Mesenchymal stem cell (in vitro differentiated cells and primary cell): ENCODE results near the gene DIP2B.
"Not testable (repeated sequence)": the region's sequence is repeated elsewhere in the genome, so short reads cannot be mapped to it uniquely, and the experiment has no call there.

Source experiments
- DNase-seq: peaks from one replicate; pipeline ENCODE4 v3.0.0-alpha.2; 2013
- H2AFZ ChIP-seq: one replicate; pipeline ENCODE4 v1.6.1; 2013; ENCODE audit warnings: low read depth, mild to moderate bottlenecking, control low read depth, inconsistent platforms, low read length, moderate library complexity
- H2AK5ac ChIP-seq: 2 replicates; pipeline ENCODE4 v1.6.1; 2013; ENCODE audit warnings: low read length, moderate library complexity, mild to moderate bottlenecking, inconsistent platforms; ENCODE audit not compliant: severe bottlenecking
- H2BK120ac ChIP-seq: one replicate; pipeline ENCODE4 v1.6.1; 2013; ENCODE audit warnings: low read depth, mild to moderate bottlenecking, inconsistent platforms, low read length, moderate library complexity
- H2BK12ac ChIP-seq, 2 experiments: one replicate each; pipeline ENCODE4 v1.6.1; 2013; ENCODE audit warnings: inconsistent platforms in 2 of 2, low read length in 2 of 2, mild to moderate bottlenecking in 2 of 2, moderate library complexity in 2 of 2, control low read depth in 1 of 2
- H2BK15ac ChIP-seq: one replicate; pipeline ENCODE4 v1.6.1; 2013; ENCODE audit warnings: mild to moderate bottlenecking, low read depth, inconsistent platforms; ENCODE audit not compliant: poor library complexity, severe bottlenecking
- H2BK5ac ChIP-seq: 2 replicates; pipeline ENCODE4 v1.6.1; 2013; ENCODE audit warnings: low read depth, mild to moderate bottlenecking, low read length, control low read depth, inconsistent platforms; ENCODE audit not compliant: poor library complexity, severe bottlenecking
- H3K14ac ChIP-seq, 2 experiments: one replicate each; pipeline ENCODE4 v1.6.1; 2013; ENCODE audit warnings: inconsistent platforms in 2 of 2, low read length in 2 of 2, control low read depth in 1 of 2, mild to moderate bottlenecking in 1 of 2, moderate library complexity in 1 of 2
- H3K18ac ChIP-seq, 2 experiments: one replicate each; pipeline ENCODE4 v1.6.1; 2013; ENCODE audit warnings: inconsistent platforms in 2 of 2, low read length in 2 of 2, control low read depth in 1 of 2, low read depth in 1 of 2, mild to moderate bottlenecking in 1 of 2
- H3K23ac ChIP-seq, 2 experiments: one replicate each; pipeline ENCODE4 v1.6.1; 2013; ENCODE audit warnings: inconsistent platforms in 2 of 2, low read length in 2 of 2, mild to moderate bottlenecking in 2 of 2, moderate library complexity in 2 of 2, control low read depth in 1 of 2
- H3K27ac ChIP-seq: 2 replicates; pipeline ENCODE4 v1.5.1; 2013; ENCODE audit warnings: mild to moderate bottlenecking, moderate library complexity, low read length, control low read depth, inconsistent platforms; ENCODE audit not compliant: poor library complexity, severe bottlenecking
- H3K27me3 ChIP-seq, 2 experiments: 2 replicates each; pipeline versions ENCODE4 v1.6.1 to v1.7.0; 2013; ENCODE audit warnings: low read length in 2 of 2, mild to moderate bottlenecking in 2 of 2, moderate library complexity in 2 of 2, control low read depth in 1 of 2, inconsistent platforms in 1 of 2; ENCODE audit not compliant: control insufficient read depth in 1 of 2, insufficient read depth in 1 of 2
- H3K36me3 ChIP-seq, 2 experiments: 2 replicates each; pipeline versions ENCODE4 v1.6.1 to v1.7.0; 2013; ENCODE audit warnings: low read length in 2 of 2, control low read depth in 1 of 2, inconsistent platforms in 1 of 2, low read depth in 1 of 2, mild to moderate bottlenecking in 1 of 2; ENCODE audit not compliant: insufficient read depth in 2 of 2, control insufficient read depth in 1 of 2
- H3K4ac ChIP-seq, 2 experiments: one replicate each; pipeline ENCODE4 v1.6.1; 2013; ENCODE audit warnings: inconsistent platforms in 2 of 2, low read length in 2 of 2, mild to moderate bottlenecking in 2 of 2, moderate library complexity in 2 of 2, control low read depth in 1 of 2, low read depth in 1 of 2
- H3K4me1 ChIP-seq: 2 replicates; pipeline ENCODE4 v1.6.1; 2013; ENCODE audit warnings: low read depth, low read length, control low read depth; ENCODE audit not compliant: control insufficient read depth, insufficient read depth
- H3K4me2 ChIP-seq: 2 replicates; pipeline ENCODE4 v1.6.1; 2013; ENCODE audit warnings: low read length, mild to moderate bottlenecking, inconsistent platforms; ENCODE audit not compliant: poor library complexity, severe bottlenecking
- H3K4me3 ChIP-seq, 2 experiments: 2 replicates each; pipeline versions ENCODE4 v1.5.1 to v1.7.0; 2013; ENCODE audit warnings: low read length in 2 of 2, mild to moderate bottlenecking in 2 of 2, control low read depth in 1 of 2, low read depth in 1 of 2; ENCODE audit not compliant: insufficient read depth in 1 of 2
- H3K79me1 ChIP-seq: replicated peaks from 2 replicates; pipeline ENCODE4 v1.6.1; 2013; ENCODE audit warnings: mild to moderate bottlenecking, control low read depth, low read length, inconsistent platforms; ENCODE audit not compliant: poor library complexity, severe bottlenecking
- H3K9ac ChIP-seq: 2 replicates; pipeline ENCODE4 v1.7.0; 2013; ENCODE audit warnings: mild to moderate bottlenecking, low read length, moderate library complexity
- H3K9me3 ChIP-seq: 2 replicates; pipeline ENCODE4 v1.7.0; 2013; ENCODE audit warnings: mild to moderate bottlenecking, low read length; ENCODE audit not compliant: control insufficient read depth
- H4K8ac ChIP-seq: one replicate; pipeline ENCODE4 v1.6.1; 2013; ENCODE audit warnings: inconsistent platforms, mild to moderate bottlenecking, low read length, moderate library complexity
- H4K91ac ChIP-seq: one replicate; pipeline ENCODE4 v1.6.1; 2013; ENCODE audit warnings: mild to moderate bottlenecking, low read length, inconsistent platforms
- WGBS: methylation state at CpG from one replicate; pipeline ENCODE4 v1.1.7; 2013; ENCODE audit warnings: mixed read lengths; 5-methylcytosine and 5-hydroxymethylcytosine counted together

DIP2B gene

GRCh38 chr12:50765095-50765911, 260.5 kb downstream of the DIP2B start:
- H3K4ac ChIP-seq, result peak overlapping the region in 1 of 2 experiments; percentile 91
- H2BK15ac ChIP-seq, result no peak overlapping the region
- DNase-seq, result peak; percentile 76
- H3K14ac ChIP-seq, result peak overlapping the region in 1 of 2 experiments; percentile 74
- H3K79me1 ChIP-seq, result peaks cover 13% of the 10 kb centered on the region
- H3K9me3 ChIP-seq, result no peaks in the 10 kb centered on the region
- H2BK12ac ChIP-seq, result no peak overlapping the region
- peak overlapping the region; percentile 97 for H3K9ac ChIP-seq
- no peak overlapping the region for H4K8ac ChIP-seq
- peaks cover 0 to 3% of the 10 kb centered on the region in 2 experiments for H3K36me3 ChIP-seq
- no peak overlapping the region for H2BK5ac ChIP-seq
- H3K4me2 ChIP-seq, result peak overlapping the region; percentile 97
- H2AFZ ChIP-seq, result no peak overlapping the region
- no peak overlapping the region for H2AK5ac ChIP-seq
- H4K91ac ChIP-seq, result no peak overlapping the region
- H2BK120ac ChIP-seq, result no peak overlapping the region
- no peak overlapping the region for H3K23ac ChIP-seq
- peak overlapping the region in 1 of 2 experiments; percentile 87 for H3K4me3 ChIP-seq
- peak overlapping the region; percentile 100 for H3K18ac ChIP-seq
- peaks cover 4% of the 10 kb centered on the region for H3K4me1 ChIP-seq
- H3K27ac ChIP-seq, result peak overlapping the region; percentile 41
- 24% methylated on average over 13 of the region's 13 CpGs for WGBS
- no peaks in the 10 kb centered on the region for H3K27me3 ChIP-seq

GRCh38 chr12:50768391-50768790, 263.6 kb downstream of the DIP2B start:
- no peaks in the 10 kb centered on the region for H3K9me3 ChIP-seq
- H2BK120ac ChIP-seq, result no peak overlapping the region
- WGBS, result 94% methylated on average over 2 of the region's 3 CpGs
- no peak overlapping the region for H2AFZ ChIP-seq
- H3K4me3 ChIP-seq, result no peak overlapping the region
- no peak overlapping the region for H3K27ac ChIP-seq
- DNase-seq, result no peak
- H3K14ac ChIP-seq, result no peak overlapping the region
- no peak overlapping the region for H3K23ac ChIP-seq
- H3K9ac ChIP-seq, result no peak overlapping the region
- H3K4me1 ChIP-seq, result peaks cover 4% of the 10 kb centered on the region
- H4K8ac ChIP-seq, result no peak overlapping the region
- H2BK15ac ChIP-seq, result no peak overlapping the region
- no peak overlapping the region for H3K4me2 ChIP-seq
- H2BK12ac ChIP-seq, result no peak overlapping the region
- no peak overlapping the region for H3K18ac ChIP-seq
- H2AK5ac ChIP-seq, result no peak overlapping the region
- no peak overlapping the region for H2BK5ac ChIP-seq
- H3K27me3 ChIP-seq, result no peaks in the 10 kb centered on the region
- H3K79me1 ChIP-seq, result peaks cover 19% of the 10 kb centered on the region
- H3K4ac ChIP-seq, result no peak overlapping the region
- H4K91ac ChIP-seq, result no peak overlapping the region
- H3K36me3 ChIP-seq, result peaks cover 5 to 24% of the 10 kb centered on the region in 2 experiments

GRCh38 chr12:50768813-50769212, 264.0 kb downstream of the DIP2B start:
- H4K8ac ChIP-seq, DNase-seq, H2BK15ac ChIP-seq, H3K9ac ChIP-seq, H3K9me3 ChIP-seq, H3K27ac ChIP-seq, H2BK12ac ChIP-seq, H3K23ac ChIP-seq, H3K4me1 ChIP-seq, H2AK5ac ChIP-seq, H3K4me3 ChIP-seq, H2AFZ ChIP-seq, H3K4ac ChIP-seq, H2BK120ac ChIP-seq, H3K14ac ChIP-seq, H3K18ac ChIP-seq, H2BK5ac ChIP-seq, H3K4me2 ChIP-seq, H4K91ac ChIP-seq, H3K27me3 ChIP-seq: not testable (repeated sequence)
- WGBS, result 73% methylated on average over 2 of the region's 2 CpGs
- Histone ChIP-seq H3K79me1 (peaks cover 19% of the 10 kb centered on the region), H3K36me3 (peaks cover 5 to 24% of the 10 kb centered on the region in 2 experiments)

- H3K14ac ChIP-seq, result no peak overlapping the region
- no peak overlapping the region for H3K4me2 ChIP-seq
- no peaks in the 10 kb centered on the region for H3K4me1 ChIP-seq
- no peak overlapping the region for H2BK5ac ChIP-seq
- no peak overlapping the region for H3K4ac ChIP-seq
- H3K4me3 ChIP-seq, result no peak overlapping the region
- H4K91ac ChIP-seq, result no peak overlapping the region
- H2BK120ac ChIP-seq, result no peak overlapping the region
- no peaks in the 10 kb centered on the region for H3K9me3 ChIP-seq
- no peak overlapping the region for H4K8ac ChIP-seq
- no peak overlapping the region for H3K9ac ChIP-seq
- H2AFZ ChIP-seq, result no peak overlapping the region
- no peak overlapping the region for H2BK15ac ChIP-seq
- no peak overlapping the region for H3K18ac ChIP-seq
- H2AK5ac ChIP-seq, result no peak overlapping the region
- no peak for DNase-seq
- H3K23ac ChIP-seq, result no peak overlapping the region
- H3K27me3 ChIP-seq, result no peaks in the 10 kb centered on the region
- WGBS, result 96% methylated on average over 5 of the region's 5 CpGs
- peaks cover 24% of the 10 kb centered on the region for H3K79me1 ChIP-seq
- no peak overlapping the region for H2BK12ac ChIP-seq
- peaks cover 5 to 24% of the 10 kb centered on the region in 2 experiments for H3K36me3 ChIP-seq
- no peak overlapping the region for H3K27ac ChIP-seq
Measured at GRCh38 chr12:50771409-50771808, 266.6 kb downstream of the DIP2B start.
